ENCODE data around the gene FCGR3A. TPM values are rescaled to one million over a fixed set of nuclear protein-coding genes. Genes with fewer than 3 reads are reported as not detected.
A peak's percentile ranks its signal among the peaks of the same experiment; 100 is the strongest.
"Not testable (repeated sequence)": the region's sequence is repeated elsewhere in the genome, so short reads cannot be mapped to it uniquely, and the experiment has no call there.

Gene FCGR3A
- total and polyA plus RNA-seq, 2 donors (not counting 1 experiment from before 2014, with no cell fraction given): 1.3 to 3.1 TPM

DNA sequence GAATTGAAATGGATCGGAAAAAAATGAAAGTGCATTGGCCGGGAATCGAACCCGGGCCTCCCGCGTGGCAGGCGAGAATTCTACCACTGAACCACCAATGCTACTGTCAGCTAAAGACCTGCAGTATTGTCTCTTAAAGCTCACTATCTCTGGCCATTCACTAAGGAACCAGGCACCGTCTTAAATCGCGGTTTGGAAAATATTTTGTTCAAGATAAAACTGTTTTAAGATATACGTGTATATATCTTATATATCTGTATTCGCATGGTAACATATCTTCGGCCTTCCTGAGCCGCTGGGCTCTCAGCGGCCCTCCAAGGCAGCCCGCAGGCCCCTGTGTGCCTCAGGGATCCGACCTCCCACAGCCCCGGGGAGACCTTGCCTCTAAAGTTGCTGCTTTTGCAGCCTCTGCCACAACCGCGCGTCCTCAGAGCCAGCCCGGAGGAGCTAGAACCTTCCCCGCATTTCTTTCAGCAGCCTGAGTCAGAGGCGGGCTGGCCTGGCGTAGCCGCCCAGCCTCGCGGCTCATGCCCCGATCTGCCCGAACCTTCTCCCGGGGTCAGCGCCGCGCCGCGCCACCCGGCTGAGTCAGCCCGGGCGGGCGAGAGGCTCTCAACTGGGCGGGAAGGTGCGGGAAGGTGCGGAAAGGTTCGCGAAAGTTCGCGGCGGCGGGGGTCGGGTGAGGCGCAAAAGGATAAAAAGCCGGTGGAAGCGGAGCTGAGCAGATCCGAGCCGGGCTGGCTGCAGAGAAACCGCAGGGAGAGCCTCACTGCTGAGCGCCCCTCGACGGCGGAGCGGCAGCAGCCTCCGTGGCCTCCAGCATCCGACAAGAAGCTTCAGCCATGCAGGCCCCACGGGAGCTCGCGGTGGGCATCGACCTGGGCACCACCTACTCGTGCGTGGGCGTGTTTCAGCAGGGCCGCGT, 25.5 kb downstream of the FCGR3A start, which contains the start of gene HSPA6:
TSS of gene HSPA6 (plus strand) at position 724 of the 925 bp plus-strand sequence. CDS start at position 843, 119 bp downstream.
- ChIA-PET POLR2A (interaction anchor here (0.7 to 1.2 kb wide), 3 partner anchors 16 to 786 kb away, joined by 3 read pairs; partner anchors contain the start of gene FCGR2A), CTCF (interaction anchor here (1.2 to 1.4 kb wide), 2 partner anchors 215 to 216 kb away, joined by 3 to 4 read pairs; no protein-coding TSS in a partner anchor)
- not testable (repeated sequence) for H3K9me3 ChIP-seq (ENCODE audit: control extremely low read depth in 1 of 3, control insufficient read depth in 2 of 3, insufficient read depth in 1 of 3, low read length in 2 of 3); H3K9me3 Mint-ChIP-seq (ENCODE audit: insufficient read depth); H3K36me3 ChIP-seq (replicated peaks in 1 of 2; ENCODE audit: control extremely low read depth in 1 of 2, control insufficient read depth in 1 of 2, extremely low read depth in 1 of 2, insufficient read depth in 2 of 2, low read length in 1 of 2); H4K20me1 ChIP-seq (ENCODE audit: control insufficient read depth, insufficient read depth, low read length, poor library complexity, severe bottlenecking); H3K4me1 Mint-ChIP-seq; H3K27me3 ChIP-seq (replicated peaks in 1 of 4; ENCODE audit: control extremely low read depth in 1 of 4, control insufficient read depth in 3 of 4, insufficient read depth in 4 of 4, low read length in 3 of 4); H3K4me1 ChIP-seq (ENCODE audit: control insufficient read depth in 2 of 2, insufficient read depth in 2 of 2, low read length in 2 of 2); H3K79me2 ChIP-seq (ENCODE audit: control insufficient read depth, insufficient read depth, low read length)
- Mint-ChIP-seq H3K4me3 (peak within 1 kb of the TSS; percentile 91), H3K27ac (peak within 1 kb of the TSS; percentile 95), H3K27me3 (peaks cover 11% of the 10 kb centered on the region)
- peak within 1 kb of the TSS; percentile 12 to 30 for H3K27ac ChIP-seq (ENCODE audit: low read length in 2 of 2)
- WGBS (ENCODE audit: insufficient coverage): under 1% methylated on average over 40 of the region's 72 CpGs
- intact Hi-C loops (cut with micrococcal nuclease): loop anchor here (1.0 to 2.0 kb wide), 2 partner anchors 7 to 17 kb away; no protein-coding TSS in a partner anchor
- peak within 1 kb of the TSS; percentile 86 for H3K4me2 ChIP-seq (replicated peaks; ENCODE audit: low read depth, low read length, poor library complexity, severe bottlenecking)
- H3K4me3 ChIP-seq (ENCODE audit: control extremely low read depth in 1 of 5, extremely low read depth in 1 of 5, insufficient read depth in 1 of 5, low read depth in 2 of 5, low read length in 4 of 5): peak within 1 kb of the TSS; percentile 75 to 90 (median 80)
- H3K9ac ChIP-seq (ENCODE audit: low read length): peak within 1 kb of the TSS; percentile 80
- ATAC-seq (ENCODE audit: low read depth) (peak; percentile 58), DNase-seq (peak; percentile 90)
- H2AFZ ChIP-seq (ENCODE audit: insufficient read depth, low read depth, low read length, poor library complexity, severe bottlenecking): peak within 1 kb of the TSS; percentile 84

DNA sequence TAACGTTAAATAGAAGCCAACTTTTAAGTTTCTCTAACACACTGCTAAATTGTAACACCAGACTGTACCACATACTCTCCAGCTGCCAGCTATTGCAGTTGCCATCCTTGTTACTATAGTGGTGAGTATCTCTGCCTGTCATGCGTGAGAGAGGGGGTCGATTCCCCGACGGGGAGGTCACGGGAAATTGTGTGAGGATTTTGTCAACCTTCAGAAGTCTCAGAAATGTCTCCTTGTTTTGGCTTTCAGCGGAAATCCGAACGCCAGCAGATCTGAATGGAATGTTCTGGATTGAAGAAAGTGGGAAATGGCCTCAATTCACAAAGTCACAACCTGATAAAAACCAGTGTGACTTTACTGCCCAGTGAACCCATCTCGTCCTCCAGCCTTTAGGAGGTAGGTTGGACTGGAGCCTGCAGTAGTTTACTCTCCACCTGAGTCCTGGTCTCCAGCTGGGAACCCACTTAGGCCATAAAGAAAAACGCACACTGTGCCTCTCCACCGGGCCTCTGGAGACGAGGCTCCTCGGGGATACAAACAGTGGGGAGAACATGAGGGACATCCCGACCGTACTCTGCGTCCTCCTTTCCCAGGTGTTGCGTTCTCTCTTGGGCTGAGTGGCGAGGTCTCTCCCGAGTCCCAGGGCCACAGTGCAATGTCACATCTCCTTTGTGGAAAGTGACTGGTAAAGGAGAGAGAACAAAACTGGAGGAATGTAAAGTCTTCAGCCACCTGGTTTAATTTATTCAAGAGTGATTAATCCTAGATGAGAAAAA, 26.4 kb downstream of the FCGR3A start:
- not testable (repeated sequence) for H3K4me2 ChIP-seq (replicated peaks; ENCODE audit: low read depth, low read length, poor library complexity, severe bottlenecking); H3K36me3 ChIP-seq (replicated peaks in 1 of 2; ENCODE audit: control extremely low read depth in 1 of 2, control insufficient read depth in 1 of 2, extremely low read depth in 1 of 2, insufficient read depth in 2 of 2, low read length in 1 of 2); H3K4me1 ChIP-seq (ENCODE audit: control insufficient read depth in 2 of 2, insufficient read depth in 2 of 2, low read length in 2 of 2); H3K9me3 Mint-ChIP-seq (ENCODE audit: insufficient read depth); H3K4me1 Mint-ChIP-seq; DNase-seq; ATAC-seq (ENCODE audit: low read depth); H3K9me3 ChIP-seq (ENCODE audit: control extremely low read depth in 1 of 3, control insufficient read depth in 2 of 3, insufficient read depth in 1 of 3, low read length in 2 of 3); H2AFZ ChIP-seq (ENCODE audit: insufficient read depth, low read depth, low read length, poor library complexity, severe bottlenecking); H3K27ac ChIP-seq (ENCODE audit: low read length in 2 of 2); H3K79me2 ChIP-seq (ENCODE audit: control insufficient read depth, insufficient read depth, low read length); H4K20me1 ChIP-seq (ENCODE audit: control insufficient read depth, insufficient read depth, low read length, poor library complexity, severe bottlenecking); H3K27me3 ChIP-seq (replicated peaks in 1 of 4; ENCODE audit: control extremely low read depth in 1 of 4, control insufficient read depth in 3 of 4, insufficient read depth in 4 of 4, low read length in 3 of 4)
- Histone ChIP-seq H3K9ac (ENCODE audit: low read length) (peak overlapping the region; percentile 80), H3K4me3 (ENCODE audit: control extremely low read depth in 1 of 5, extremely low read depth in 1 of 5, insufficient read depth in 1 of 5, low read depth in 2 of 5, low read length in 4 of 5) (peak overlapping the region in 2 of 5 experiments; percentile 77 to 85)
- Mint-ChIP-seq H3K4me3 (peak overlapping the region; percentile 91), H3K27ac (peak overlapping the region; percentile 95), H3K27me3 (peaks cover 11% of the 10 kb centered on the region)
- POLR2A ChIA-PET: interaction anchor here (0.7 to 0.9 kb wide), 2 partner anchors 17 to 787 kb away, joined by 3 read pairs; no protein-coding TSS in a partner anchor
- CTCF ChIA-PET: interaction anchor here (1.2 to 1.4 kb wide), 2 partner anchors 216 to 217 kb away, joined by 3 to 4 read pairs; no protein-coding TSS in a partner anchor
- WGBS (ENCODE audit: insufficient coverage): 89% methylated on average over 10 of the region's 20 CpGs
- intact Hi-C loops (cut with micrococcal nuclease): loop anchor here (1.0 kb wide), 1 partner anchor 8 kb away; no protein-coding TSS in a partner anchor

DNA sequence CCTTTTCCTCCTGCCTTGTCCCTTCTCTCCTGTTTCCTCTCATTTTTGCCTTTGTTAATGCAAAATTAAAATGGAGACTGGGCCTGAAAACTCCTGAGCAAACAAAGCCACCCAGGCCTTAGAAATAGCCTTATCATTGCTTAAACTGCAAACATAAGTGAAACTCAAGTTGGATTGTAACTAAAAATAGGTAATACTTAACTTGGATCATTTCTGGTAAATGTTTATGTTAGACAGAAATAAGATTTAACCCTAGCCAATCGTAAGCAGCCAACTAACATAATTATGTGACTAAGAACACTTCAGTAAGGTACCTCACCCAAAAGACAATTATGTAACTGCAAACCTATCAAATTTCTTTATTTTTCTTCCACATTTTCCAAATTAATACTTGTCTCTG, 35.7 kb downstream of the FCGR3A start:
- H3K27me3 ChIP-seq (replicated peaks in 1 of 4; ENCODE audit: control extremely low read depth in 1 of 4, control insufficient read depth in 3 of 4, insufficient read depth in 4 of 4, low read length in 3 of 4); H3K27ac Mint-ChIP-seq; H3K4me2 ChIP-seq (replicated peaks; ENCODE audit: low read depth, low read length, poor library complexity, severe bottlenecking); H3K36me3 ChIP-seq (replicated peaks in 1 of 2; ENCODE audit: control extremely low read depth in 1 of 2, control insufficient read depth in 1 of 2, extremely low read depth in 1 of 2, insufficient read depth in 2 of 2, low read length in 1 of 2); H3K9ac ChIP-seq (ENCODE audit: low read length); H3K79me2 ChIP-seq (ENCODE audit: control insufficient read depth, insufficient read depth, low read length); H3K4me1 ChIP-seq (ENCODE audit: control insufficient read depth in 2 of 2, insufficient read depth in 2 of 2, low read length in 2 of 2); intact Hi-C loops (cut with micrococcal nuclease); CTCF ChIA-PET; H3K4me1 Mint-ChIP-seq; H4K20me1 ChIP-seq (ENCODE audit: control insufficient read depth, insufficient read depth, low read length, poor library complexity, severe bottlenecking); DNase-seq; H2AFZ ChIP-seq (ENCODE audit: insufficient read depth, low read depth, low read length, poor library complexity, severe bottlenecking); H3K9me3 Mint-ChIP-seq (ENCODE audit: insufficient read depth); H3K4me3 Mint-ChIP-seq; POLR2A ChIA-PET; H3K27me3 Mint-ChIP-seq; H3K9me3 ChIP-seq (ENCODE audit: control extremely low read depth in 1 of 3, control insufficient read depth in 2 of 3, insufficient read depth in 1 of 3, low read length in 2 of 3); H3K27ac ChIP-seq (ENCODE audit: low read length in 2 of 2); ATAC-seq (ENCODE audit: low read depth); H3K4me3 ChIP-seq (ENCODE audit: control extremely low read depth in 1 of 5, extremely low read depth in 1 of 5, insufficient read depth in 1 of 5, low read depth in 2 of 5, low read length in 4 of 5): not testable (repeated sequence)
- no CpG with 5 or more reads among the region's 1 CpG for WGBS (ENCODE audit: insufficient coverage)

Data from B cell (primary cell).